Measurements from ENCODE around the gene TXLNB.

DNA sequence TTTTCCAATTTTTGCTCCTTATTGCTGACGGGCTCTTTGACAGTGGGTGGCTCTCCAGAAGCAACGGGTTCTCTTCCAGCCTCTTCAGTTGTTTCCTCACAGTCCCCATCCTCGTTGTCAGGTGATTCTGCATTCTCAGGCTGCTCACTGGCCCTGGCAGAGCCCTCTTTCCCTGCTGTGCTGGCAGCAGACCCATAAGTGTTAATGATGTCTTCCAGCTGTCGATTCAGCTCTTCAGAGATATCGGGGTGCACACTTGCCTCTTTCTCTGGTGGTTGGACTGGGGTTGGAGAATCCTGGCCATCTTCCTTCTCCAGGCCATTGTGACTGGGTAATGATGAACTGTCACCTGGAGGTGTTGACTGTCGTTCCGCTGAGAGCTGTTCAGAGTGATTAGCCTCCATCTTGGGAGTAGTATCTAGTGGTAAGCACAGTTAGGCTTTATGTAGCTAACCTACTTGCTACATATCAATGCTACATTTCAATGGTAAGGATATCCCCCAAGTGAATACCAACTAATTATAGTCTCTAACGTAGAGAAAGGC lies 3.2 kb downstream of the TXLNB start:
- TF ChIP-seq, protein P1, sequence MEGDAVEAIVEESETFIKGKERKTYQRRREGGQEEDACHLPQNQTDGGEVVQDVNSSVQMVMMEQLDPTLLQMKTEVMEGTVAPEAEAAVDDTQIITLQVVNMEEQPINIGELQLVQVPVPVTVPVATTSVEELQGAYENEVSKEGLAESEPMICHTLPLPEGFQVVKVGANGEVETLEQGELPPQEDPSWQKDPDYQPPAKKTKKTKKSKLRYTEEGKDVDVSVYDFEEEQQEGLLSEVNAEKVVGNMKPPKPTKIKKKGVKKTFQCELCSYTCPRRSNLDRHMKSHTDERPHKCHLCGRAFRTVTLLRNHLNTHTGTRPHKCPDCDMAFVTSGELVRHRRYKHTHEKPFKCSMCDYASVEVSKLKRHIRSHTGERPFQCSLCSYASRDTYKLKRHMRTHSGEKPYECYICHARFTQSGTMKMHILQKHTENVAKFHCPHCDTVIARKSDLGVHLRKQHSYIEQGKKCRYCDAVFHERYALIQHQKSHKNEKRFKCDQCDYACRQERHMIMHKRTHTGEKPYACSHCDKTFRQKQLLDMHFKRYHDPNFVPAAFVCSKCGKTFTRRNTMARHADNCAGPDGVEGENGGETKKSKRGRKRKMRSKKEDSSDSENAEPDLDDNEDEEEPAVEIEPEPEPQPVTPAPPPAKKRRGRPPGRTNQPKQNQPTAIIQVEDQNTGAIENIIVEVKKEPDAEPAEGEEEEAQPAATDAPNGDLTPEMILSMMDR (IDR thresholded peaks at IDR 0.05), result no peak
- no peak for TF ChIP-seq EP300 (IDR thresholded peaks at IDR 0.05)
- no peak for TF ChIP-seq POLR2AphosphoS5 (IDR thresholded peaks at IDR 0.05)

Data from upper lobe of left lung (tissue), 4 donors.